Measurements from ENCODE around the gene PUM1.
A peak's percentile ranks its signal among the peaks of the same experiment; 100 is the strongest.

Gene PUM1

GRCh38 chr1:30908696-30909364, 156.7 kb downstream of the PUM1 start, which contains the start of gene SDC3:
SDC3 (minus strand) TSS chr1:30908758; CDS start chr1:30908586, 172 bp downstream.
- peak within 1 kb of the TSS in 9 of 10 experiments; percentile 21 to 86 (median 58); a peak in 15 of 20 replicates for H3K4me3 ChIP-seq
- TF ChIP-seq Cebpa-rat (IDR thresholded peaks at IDR 0.05), result no peak
- peak within 1 kb of the TSS; percentile 45 to 99 (median 94) for H3K4me2 ChIP-seq
- peaks cover 39 to 75% (median 72%) of the 10 kb centered on the region in 11 experiments for H3K27me3 ChIP-seq
- peak within 1 kb of the TSS in 5 of 11 experiments; percentile 42 to 96 (median 76); a peak in 10 of 22 replicates for H3K27ac ChIP-seq
- H3K9ac ChIP-seq, result peak within 1 kb of the TSS in 5 of 11 experiments; percentile 53 to 91 (median 76); a peak in 10 of 22 replicates
- no peaks in the 10 kb centered on the region for H3K9me3 ChIP-seq (replicated peaks in 1 of 11)
- H3K36me3 ChIP-seq, result peaks cover 0 to 7% (median 0%) of the 10 kb centered on the region in 11 experiments; a peak in 1 of 22 replicates
- H3K4me1 ChIP-seq, result peaks cover 47 to 89% (median 59%) of the 10 kb centered on the region in 10 experiments
- peaks cover 27 to 72% (median 41%) of the 10 kb centered on the region in 11 experiments for H4K20me1 ChIP-seq

GRCh38 chr1:30908316-30908695, 157.2 kb downstream of the PUM1 start:
- Histone ChIP-seq H3K4me3 (peak overlapping the region in 9 of 10 experiments; percentile 3 to 86 (median 58); a peak in 14 of 20 replicates), H3K36me3 (peaks cover 0 to 11% (median 0%) of the 10 kb centered on the region in 11 experiments; a peak in 1 of 22 replicates), H3K27ac (peak overlapping the region in 2 of 11 experiments; percentile 28 to 50; a peak in 1 of 22 replicates), H3K9ac (peak overlapping the region in 5 of 11 experiments; percentile 26 to 91 (median 76); a peak in 7 of 22 replicates), H4K20me1 (peaks cover 27 to 77% (median 46%) of the 10 kb centered on the region in 11 experiments), H3K4me2 (peak overlapping the region in 9 of 11 experiments; percentile 18 to 99 (median 85); a peak in 10 of 22 replicates), H3K9me3 (replicated peaks in 1 of 11) (no peaks in the 10 kb centered on the region), H3K4me1 (peaks cover 45 to 87% (median 54%) of the 10 kb centered on the region in 10 experiments), H3K27me3 (peaks cover 42 to 80% (median 78%) of the 10 kb centered on the region in 11 experiments)
- TF ChIP-seq Cebpa-rat (IDR thresholded peaks at IDR 0.05), result no peak

- Histone ChIP-seq H3K4me1 (peaks cover 39 to 87% (median 48%) of the 10 kb centered on the region in 10 experiments), H3K9ac (peak overlapping the region in 4 of 11 experiments; percentile 63 to 91 (median 82); a peak in 8 of 22 replicates), H4K20me1 (peaks cover 30 to 83% (median 52%) of the 10 kb centered on the region in 11 experiments), H3K27me3 (peaks cover 49 to 86% (median 84%) of the 10 kb centered on the region in 11 experiments), H3K27ac (peak overlapping the region in 4 of 11 experiments; percentile 26 to 58 (median 44); a peak in 5 of 22 replicates), H3K36me3 (peaks cover 0 to 12% (median 0%) of the 10 kb centered on the region in 11 experiments; a peak in 1 of 22 replicates), H3K4me3 (peak overlapping the region in 6 of 10 experiments; percentile 23 to 86 (median 74); a peak in 10 of 20 replicates), H3K9me3 (replicated peaks in 1 of 11) (no peaks in the 10 kb centered on the region), H3K4me2 (peak overlapping the region in 10 of 11 experiments; percentile 25 to 98 (median 62); a peak in 19 of 22 replicates)
- no peak for TF ChIP-seq Cebpa-rat (IDR thresholded peaks at IDR 0.05)
These were observed 157.8 kb downstream of the PUM1 start for GRCh38 chr1:30907481-30908315.

GRCh38 chr1:30906631-30907441, 158.7 kb downstream of the PUM1 start:
- Histone ChIP-seq H3K4me1 (peaks cover 31 to 87% (median 40%) of the 10 kb centered on the region in 10 experiments), H3K27ac (no peak overlapping the region), H4K20me1 (peaks cover 37 to 86% (median 60%) of the 10 kb centered on the region in 11 experiments), H3K9me3 (replicated peaks in 1 of 11) (no peaks in the 10 kb centered on the region), H3K9ac (peak overlapping the region in 3 of 11 experiments; percentile 76 to 91 (median 89); a peak in 5 of 22 replicates), H3K27me3 (peaks cover 57 to 95% (median 92%) of the 10 kb centered on the region in 11 experiments), H3K4me3 (peak overlapping the region in 4 of 10 experiments; percentile 70 to 86 (median 81); a peak in 8 of 20 replicates), H3K4me2 (peak overlapping the region in 4 of 11 experiments; percentile 90 to 98 (median 95); a peak in 7 of 22 replicates), H3K36me3 (peaks cover 0 to 20% (median 0%) of the 10 kb centered on the region in 11 experiments; a peak in 3 of 22 replicates)
- TF ChIP-seq Cebpa-rat (IDR thresholded peaks at IDR 0.05), result no peak

- H3K4me3 ChIP-seq, result peak overlapping the region in 3 of 10 experiments; percentile 78 to 86 (median 84); a peak in 6 of 20 replicates
- H3K9ac ChIP-seq, result peak overlapping the region in 2 of 11 experiments; percentile 89 to 91; a peak in 5 of 22 replicates
- H3K4me1 ChIP-seq, result peaks cover 23 to 83% (median 33%) of the 10 kb centered on the region in 10 experiments
- peaks cover 0 to 28% (median 0%) of the 10 kb centered on the region in 11 experiments; a peak in 5 of 22 replicates for H3K36me3 ChIP-seq
- peaks cover 65 to 100% (median 99%) of the 10 kb centered on the region in 11 experiments for H3K27me3 ChIP-seq
- no peak overlapping the region for H3K27ac ChIP-seq
- no peaks in the 10 kb centered on the region for H3K9me3 ChIP-seq (replicated peaks in 1 of 11)
- peak overlapping the region in 3 of 11 experiments; percentile 90 to 98 (median 93); a peak in 6 of 22 replicates for H3K4me2 ChIP-seq
- no peak for TF ChIP-seq Cebpa-rat (IDR thresholded peaks at IDR 0.05)
- peaks cover 37 to 83% (median 67%) of the 10 kb centered on the region in 11 experiments for H4K20me1 ChIP-seq
These were observed 159.4 kb downstream of the PUM1 start for GRCh38 chr1:30905916-30906620.

- H3K4me1 ChIP-seq, result peaks cover 17 to 76% (median 29%) of the 10 kb centered on the region in 10 experiments
- peaks cover 37 to 83% (median 70%) of the 10 kb centered on the region in 11 experiments for H4K20me1 ChIP-seq
- H3K27ac ChIP-seq, result no peak overlapping the region
These were observed 160.1 kb downstream of the PUM1 start for GRCh38 chr1:30905403-30905802.

GRCh38 chr1:30904962-30905335, 160.6 kb downstream of the PUM1 start:
- TF ChIP-seq Cebpa-rat (IDR thresholded peaks at IDR 0.05), result no peak
- Histone ChIP-seq H3K4me3 (no peak overlapping the region), H3K27ac (no peak overlapping the region), H4K20me1 (peaks cover 39 to 84% (median 70%) of the 10 kb centered on the region in 11 experiments), H3K27me3 (peaks cover 75 to 100% (median 99%) of the 10 kb centered on the region in 11 experiments), H3K9me3 (replicated peaks in 1 of 11) (no peaks in the 10 kb centered on the region), H3K4me1 (peaks cover 12 to 75% (median 24%) of the 10 kb centered on the region in 10 experiments), H3K36me3 (peaks cover 0 to 38% (median 0%) of the 10 kb centered on the region in 11 experiments; a peak in 5 of 22 replicates), H3K9ac (0 out of 22 replicates have a peak overlapping the region, but pooled peaks of 1 of the 11 experiments have one; percentile 54), H3K4me2 (peak overlapping the region in 3 of 11 experiments; percentile 26 to 67 (median 56); a peak in 5 of 22 replicates)

More at GRCh38 chr1:30905403-30905802, 160.1 kb downstream of the PUM1 start:
- Histone ChIP-seq H3K4me3 (peak overlapping the region in 2 of 10 experiments; percentile 84 to 86; a peak in 3 of 20 replicates), H3K9ac (peak overlapping the region in 2 of 11 experiments; percentile 89 to 91; a peak in 3 of 22 replicates), H3K36me3 (peaks cover 0 to 33% (median 0%) of the 10 kb centered on the region in 11 experiments; a peak in 5 of 22 replicates), H3K9me3 (replicated peaks in 1 of 11) (no peaks in the 10 kb centered on the region), H3K27me3 (peaks cover 71 to 100% (median 99%) of the 10 kb centered on the region in 11 experiments), H3K4me2 (peak overlapping the region in 3 of 11 experiments; percentile 90 to 98 (median 93); a peak in 6 of 22 replicates)
- no peak for TF ChIP-seq Cebpa-rat (IDR thresholded peaks at IDR 0.05)
